ENCODE measurements around the gene USH2A. TPM values are rescaled to one million over a fixed set of nuclear protein-coding genes. Genes with fewer than 3 reads are reported as not detected.

Gene USH2A
- total and polyA plus RNA-seq, 11 donors = 0.03 to 4.7 (median 1.7) TPM

DNA sequence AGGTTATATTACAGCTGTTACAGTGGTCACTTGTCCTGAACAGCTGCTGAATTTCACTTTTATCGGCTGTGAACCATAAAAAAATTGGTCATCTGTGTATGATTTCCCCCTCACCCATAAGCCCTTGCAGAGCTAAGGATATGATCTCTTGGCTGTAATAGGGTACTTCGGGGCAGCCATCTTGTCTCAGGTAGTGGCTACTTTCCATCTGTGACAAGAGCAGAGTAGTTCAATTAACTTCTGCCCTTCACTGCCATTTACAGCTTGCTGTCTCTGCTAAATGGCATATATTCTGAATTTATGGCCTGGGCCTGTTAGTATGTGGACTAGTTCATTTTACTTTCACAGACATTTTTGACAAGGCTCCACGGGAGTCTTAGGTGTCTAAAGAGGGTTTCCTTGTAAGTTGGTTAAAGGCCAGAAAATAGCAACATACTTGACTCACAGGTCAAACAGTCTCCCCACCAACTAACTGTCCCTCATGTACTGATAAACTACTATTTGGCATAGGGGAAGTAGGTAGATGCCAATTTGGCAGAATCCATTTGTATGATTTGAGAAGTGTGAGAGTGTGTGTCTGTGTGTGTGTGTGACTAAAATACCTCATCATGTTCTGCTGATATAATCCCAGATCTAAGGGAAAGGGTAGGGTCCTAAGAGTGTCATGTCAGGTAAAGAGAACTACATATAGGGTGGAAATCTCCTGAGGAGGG is 704.5 kb downstream of the USH2A start:
- Histone ChIP-seq H3K4me1 (no peaks in the 10 kb centered on the region), H3K36me3 (no peaks in the 10 kb centered on the region), H3K27ac (no peak overlapping the region), H3K9me3 (no peaks in the 10 kb centered on the region), H3K4me3 (no peak overlapping the region), H3K27me3 (no peaks in the 10 kb centered on the region)
- DNase-seq (no peak), ATAC-seq (peak in 3 of 4 donors; percentile 22 to 36 (median 32))
- 30 to 56% (median 35%) methylated on average over 3 of the region's 3 CpGs for WGBS, 4 donors
- intact Hi-C loops (cut with DNase I) = no loop called here
- TF ChIP-seq, protein P1, sequence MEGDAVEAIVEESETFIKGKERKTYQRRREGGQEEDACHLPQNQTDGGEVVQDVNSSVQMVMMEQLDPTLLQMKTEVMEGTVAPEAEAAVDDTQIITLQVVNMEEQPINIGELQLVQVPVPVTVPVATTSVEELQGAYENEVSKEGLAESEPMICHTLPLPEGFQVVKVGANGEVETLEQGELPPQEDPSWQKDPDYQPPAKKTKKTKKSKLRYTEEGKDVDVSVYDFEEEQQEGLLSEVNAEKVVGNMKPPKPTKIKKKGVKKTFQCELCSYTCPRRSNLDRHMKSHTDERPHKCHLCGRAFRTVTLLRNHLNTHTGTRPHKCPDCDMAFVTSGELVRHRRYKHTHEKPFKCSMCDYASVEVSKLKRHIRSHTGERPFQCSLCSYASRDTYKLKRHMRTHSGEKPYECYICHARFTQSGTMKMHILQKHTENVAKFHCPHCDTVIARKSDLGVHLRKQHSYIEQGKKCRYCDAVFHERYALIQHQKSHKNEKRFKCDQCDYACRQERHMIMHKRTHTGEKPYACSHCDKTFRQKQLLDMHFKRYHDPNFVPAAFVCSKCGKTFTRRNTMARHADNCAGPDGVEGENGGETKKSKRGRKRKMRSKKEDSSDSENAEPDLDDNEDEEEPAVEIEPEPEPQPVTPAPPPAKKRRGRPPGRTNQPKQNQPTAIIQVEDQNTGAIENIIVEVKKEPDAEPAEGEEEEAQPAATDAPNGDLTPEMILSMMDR (IDR thresholded peaks at IDR 0.05) = no peak
- no peak for TF ChIP-seq POLR2A (IDR thresholded peaks at IDR 0.05)

DNA sequence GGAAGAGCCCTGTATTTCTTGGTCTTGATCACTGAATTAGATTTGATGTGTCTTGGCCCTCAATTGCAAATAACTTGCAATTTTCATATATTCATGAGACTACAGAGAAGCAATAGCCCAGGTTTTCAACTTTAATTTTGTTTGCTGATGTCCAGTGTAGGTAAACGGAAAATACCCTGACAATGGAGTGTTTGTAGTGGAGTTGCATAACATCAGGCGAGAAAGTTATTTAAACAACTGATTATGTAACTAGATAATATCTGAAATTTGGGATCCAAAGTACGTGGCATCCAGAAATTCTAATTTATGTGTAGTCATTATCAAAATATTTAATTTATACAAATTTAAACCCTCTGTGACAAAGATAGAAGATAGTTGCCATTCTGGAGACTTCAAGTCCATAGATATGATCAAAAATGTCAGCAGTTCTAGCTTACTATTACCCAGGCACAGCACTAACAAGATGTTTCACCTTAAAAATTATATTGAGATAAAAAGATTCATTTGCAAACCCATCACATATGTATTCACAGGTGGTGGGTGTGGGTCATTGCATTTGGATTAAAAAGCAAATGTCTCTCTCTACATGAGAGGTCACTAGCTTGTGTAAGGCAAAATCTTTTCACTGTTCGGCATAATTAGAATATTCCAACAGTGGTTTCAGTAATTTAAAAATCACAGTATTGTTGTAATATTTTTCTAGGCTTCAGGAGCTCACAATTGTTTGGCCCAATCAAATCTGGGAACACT is 705.4 kb downstream of the USH2A start:
- Histone ChIP-seq H3K4me1 (no peaks in the 10 kb centered on the region), H3K27me3 (no peaks in the 10 kb centered on the region), H3K36me3 (no peaks in the 10 kb centered on the region), H3K27ac (no peak overlapping the region), H3K4me3 (no peak overlapping the region), H3K9me3 (no peaks in the 10 kb centered on the region)
- intact Hi-C loops (cut with DNase I) = no loop called here
- TF ChIP-seq, protein P1 (IDR thresholded peaks at IDR 0.05) = no peak
- no peak for TF ChIP-seq POLR2A (IDR thresholded peaks at IDR 0.05)
- DNase-seq (no peak), ATAC-seq (no peak)
- 78 to 88% (median 83%) methylated on average over 4 of the region's 4 CpGs for WGBS, 4 donors

DNA sequence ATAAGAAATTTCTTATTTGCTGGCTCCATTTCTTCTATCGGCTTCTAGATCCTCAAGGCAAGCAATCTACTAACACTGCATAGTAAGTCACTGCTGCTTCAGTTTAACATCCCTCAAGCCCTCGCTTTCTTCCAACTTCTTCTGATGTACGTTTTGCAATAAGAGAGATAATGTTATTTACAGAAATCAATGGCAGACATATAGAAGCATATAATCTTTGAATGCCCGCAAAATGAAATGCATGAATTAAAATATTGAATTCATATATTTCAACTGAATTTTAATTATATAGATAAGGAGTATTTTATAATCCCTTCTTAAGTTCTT is 712.4 kb downstream of the USH2A start:
- intact Hi-C loops (cut with DNase I) = no loop called here
- no peaks in the 10 kb centered on the region for H3K9me3 ChIP-seq
- WGBS, 4 donors = 79 to 84% (median 80%) methylated on average over 4 of the region's 4 CpGs
- no peaks in the 10 kb centered on the region for H3K4me1 ChIP-seq
- DNase-seq (no peak), ATAC-seq (no peak)
- no peak for TF ChIP-seq POLR2A (IDR thresholded peaks at IDR 0.05)
- TF ChIP-seq, protein P1 (IDR thresholded peaks at IDR 0.05) = no peak
- H3K27ac ChIP-seq = no peak overlapping the region
- no peaks in the 10 kb centered on the region for H3K27me3 ChIP-seq
- no peak overlapping the region for H3K4me3 ChIP-seq
- no peaks in the 10 kb centered on the region for H3K36me3 ChIP-seq

DNA sequence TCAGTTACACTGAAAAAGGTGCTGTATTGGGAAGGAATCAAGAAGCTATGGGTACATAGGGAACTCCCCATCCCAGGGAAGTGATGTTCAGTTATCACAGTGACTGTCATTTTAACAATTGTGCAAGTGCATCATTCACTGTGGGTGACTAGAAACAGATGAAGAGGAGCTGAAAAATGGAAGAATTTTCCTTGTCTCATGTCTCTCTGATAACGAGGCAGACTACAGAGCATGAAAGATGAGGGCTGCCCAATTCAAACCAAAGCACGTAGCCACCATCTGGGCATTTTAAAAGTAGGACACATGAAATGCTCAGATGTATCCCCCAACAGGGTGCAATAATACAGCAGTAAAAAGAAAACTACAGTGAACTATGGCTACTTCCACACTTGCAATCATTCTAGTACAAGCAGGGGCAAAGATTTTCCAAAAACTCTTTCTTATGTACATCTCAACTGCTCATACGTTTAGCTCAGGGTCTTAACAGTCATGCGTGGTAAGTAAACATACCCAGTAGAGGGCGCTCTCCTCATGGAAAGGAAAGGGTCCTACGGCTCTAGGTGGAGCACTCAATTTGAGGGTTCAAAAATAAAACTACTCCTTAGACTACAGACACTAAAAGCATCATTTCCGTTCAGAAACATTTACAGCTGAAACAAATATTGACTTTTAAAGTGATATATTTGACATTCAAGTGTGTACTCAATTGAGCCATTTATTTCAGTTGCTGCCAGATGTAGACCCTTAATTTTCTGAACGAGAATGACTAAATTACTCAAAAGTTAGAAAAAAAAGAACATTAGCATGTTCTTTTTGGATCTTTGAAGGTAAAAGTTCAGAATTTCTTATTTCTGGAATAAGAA is 713.0 kb downstream of the USH2A start:
- no peak for TF ChIP-seq POLR2A (IDR thresholded peaks at IDR 0.05)
- TF ChIP-seq, protein P1 (IDR thresholded peaks at IDR 0.05) = peak in 10 of 12 donors; percentile 15 to 56 (median 40)
- 31 to 33% (median 32%) methylated on average over 8 of the region's 8 CpGs for WGBS, 4 donors
- no peak overlapping the region for H3K4me3 ChIP-seq

More for the DNA sequence above, 713.0 kb downstream of the USH2A start:
- H3K9me3 ChIP-seq = no peaks in the 10 kb centered on the region
- H3K4me1 ChIP-seq = no peaks in the 10 kb centered on the region
- intact Hi-C loops (cut with DNase I) = no loop called here
- H3K36me3 ChIP-seq = no peaks in the 10 kb centered on the region
- no peaks in the 10 kb centered on the region for H3K27me3 ChIP-seq
- no peak overlapping the region for H3K27ac ChIP-seq
- DNase-seq (no peak), ATAC-seq (no peak)
